ENCODE data around the gene WDR64.
A peak's percentile ranks its signal among the peaks of the same experiment; 100 is the strongest.

Gene WDR64

GRCh38 chr1:241622669-241623068 lies 29.4 kb upstream of the WDR64 start:
- peaks cover 6% of the 10 kb centered on the region for H3K4me1 Mint-ChIP-seq
- H3K27me3 Mint-ChIP-seq, result no peaks in the 10 kb centered on the region

DNA sequence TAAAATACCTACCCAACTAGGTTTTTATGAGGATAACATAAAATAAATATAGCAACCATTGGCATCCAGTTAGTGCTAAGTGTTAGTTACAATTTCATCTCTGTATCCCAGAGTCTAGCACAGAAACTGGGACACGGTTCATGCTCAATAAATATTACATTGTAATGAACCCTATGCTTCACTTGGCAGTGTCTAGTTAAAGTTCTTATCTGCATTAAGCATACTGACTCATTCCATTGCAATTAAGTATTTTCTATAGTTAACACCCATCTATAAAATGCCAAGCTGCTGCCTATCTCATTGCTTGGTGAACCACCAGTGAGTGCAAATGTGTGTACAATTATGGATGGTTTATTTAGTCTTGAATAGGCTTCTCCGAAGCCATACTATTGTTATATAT lies 27.1 kb upstream of the WDR64 start:
- Mint-ChIP-seq H3K27me3 (no peaks in the 10 kb centered on the region), H3K9me3 (no peaks in the 10 kb centered on the region)

More at GRCh38 chr1:241622669-241623068, 29.4 kb upstream of the WDR64 start:
- Mint-ChIP-seq H3K36me3 (no peaks in the 10 kb centered on the region), H3K9me3 (no peaks in the 10 kb centered on the region), H3K4me3 (no peak overlapping the region), H3K27ac (no peak overlapping the region)

GRCh38 chr1:241627453-241628259 lies 24.4 kb upstream of the WDR64 start:
- peak overlapping the region; percentile 95 for H3K27ac Mint-ChIP-seq
- H3K4me1 Mint-ChIP-seq, result peaks cover 39% of the 10 kb centered on the region
- no peaks in the 10 kb centered on the region for H3K27me3 Mint-ChIP-seq
- no peaks in the 10 kb centered on the region for H3K9me3 Mint-ChIP-seq
- no peaks in the 10 kb centered on the region for H3K36me3 Mint-ChIP-seq
- peak overlapping the region; percentile 64 for H3K4me3 Mint-ChIP-seq

More for the DNA sequence above, 27.1 kb upstream of the WDR64 start:
- H3K27ac Mint-ChIP-seq, result no peak overlapping the region
- H3K36me3 Mint-ChIP-seq, result no peaks in the 10 kb centered on the region
- no peak overlapping the region for H3K4me3 Mint-ChIP-seq
- peaks cover 25% of the 10 kb centered on the region for H3K4me1 Mint-ChIP-seq

DNA sequence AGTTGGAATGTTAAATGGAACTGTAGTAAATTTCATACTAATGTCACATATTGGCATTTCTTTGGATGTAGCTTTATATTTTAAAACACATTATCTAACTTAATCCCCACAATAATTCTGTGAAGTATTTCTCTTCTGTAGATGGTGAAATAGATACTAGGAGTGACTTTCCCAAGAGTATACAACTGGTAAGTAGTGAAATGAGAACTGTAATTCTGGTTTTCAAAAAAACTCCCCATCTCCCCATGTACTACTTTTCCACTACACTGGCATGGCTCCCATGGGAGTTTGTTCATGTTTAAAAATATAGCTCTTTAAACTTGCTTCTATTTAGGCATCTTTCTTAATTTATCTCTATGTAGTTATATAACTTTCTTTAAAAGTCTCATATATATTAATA lies 22.1 kb upstream of the WDR64 start:
- Mint-ChIP-seq H3K4me1 (peaks cover 42% of the 10 kb centered on the region), H3K4me3 (no peak overlapping the region), H3K27me3 (no peaks in the 10 kb centered on the region)

DNA sequence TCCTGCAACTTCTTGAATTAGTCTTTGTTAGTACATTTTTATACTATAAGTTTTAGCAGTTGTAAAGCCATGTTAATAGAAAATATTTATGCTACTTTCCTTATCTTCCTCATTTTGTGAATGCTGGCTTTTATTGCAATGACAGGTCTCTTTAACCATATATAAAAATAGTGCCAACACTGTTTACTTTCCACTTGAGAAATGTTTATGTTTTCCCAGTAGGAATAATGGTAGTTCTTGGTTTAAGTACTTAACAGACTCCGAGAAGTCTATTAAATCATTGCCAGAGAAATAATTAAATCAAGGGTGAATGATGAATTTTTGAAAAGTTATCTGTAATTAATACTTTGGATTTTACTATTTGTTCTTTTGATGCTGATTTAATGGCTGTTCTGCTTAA lies 21.6 kb upstream of the WDR64 start:
- Mint-ChIP-seq H3K9me3 (no peaks in the 10 kb centered on the region), H3K36me3 (peaks cover 11% of the 10 kb centered on the region), H3K4me3 (no peak overlapping the region), H3K27ac (no peak overlapping the region), H3K27me3 (no peaks in the 10 kb centered on the region), H3K4me1 (peaks cover 47% of the 10 kb centered on the region)

More for the DNA sequence above, 22.1 kb upstream of the WDR64 start:
- Mint-ChIP-seq H3K9me3 (no peaks in the 10 kb centered on the region), H3K36me3 (peaks cover 6% of the 10 kb centered on the region), H3K27ac (peak overlapping the region; percentile 41)

GRCh38 chr1:241630899-241631298 lies 21.2 kb upstream of the WDR64 start:
- peaks cover 51% of the 10 kb centered on the region for H3K4me1 Mint-ChIP-seq
- peaks cover 13% of the 10 kb centered on the region for H3K36me3 Mint-ChIP-seq
- no peak overlapping the region for H3K4me3 Mint-ChIP-seq

GRCh38 chr1:241631674-241632073 lies 20.4 kb upstream of the WDR64 start:
- Mint-ChIP-seq H3K36me3 (peaks cover 13% of the 10 kb centered on the region), H3K9me3 (no peaks in the 10 kb centered on the region), H3K27ac (no peak overlapping the region), H3K27me3 (no peaks in the 10 kb centered on the region), H3K4me3 (peak overlapping the region; percentile 53), H3K4me1 (peaks cover 59% of the 10 kb centered on the region)

More at GRCh38 chr1:241630899-241631298, 21.2 kb upstream of the WDR64 start:
- no peaks in the 10 kb centered on the region for H3K9me3 Mint-ChIP-seq
- no peaks in the 10 kb centered on the region for H3K27me3 Mint-ChIP-seq
- H3K27ac Mint-ChIP-seq, result no peak overlapping the region

GRCh38 chr1:241632987-241633386 lies 19.1 kb upstream of the WDR64 start:
- Mint-ChIP-seq H3K27me3 (no peaks in the 10 kb centered on the region), H3K9me3 (no peaks in the 10 kb centered on the region), H3K4me3 (no peak overlapping the region), H3K27ac (no peak overlapping the region), H3K4me1 (peaks cover 63% of the 10 kb centered on the region), H3K36me3 (peaks cover 13% of the 10 kb centered on the region)

DNA sequence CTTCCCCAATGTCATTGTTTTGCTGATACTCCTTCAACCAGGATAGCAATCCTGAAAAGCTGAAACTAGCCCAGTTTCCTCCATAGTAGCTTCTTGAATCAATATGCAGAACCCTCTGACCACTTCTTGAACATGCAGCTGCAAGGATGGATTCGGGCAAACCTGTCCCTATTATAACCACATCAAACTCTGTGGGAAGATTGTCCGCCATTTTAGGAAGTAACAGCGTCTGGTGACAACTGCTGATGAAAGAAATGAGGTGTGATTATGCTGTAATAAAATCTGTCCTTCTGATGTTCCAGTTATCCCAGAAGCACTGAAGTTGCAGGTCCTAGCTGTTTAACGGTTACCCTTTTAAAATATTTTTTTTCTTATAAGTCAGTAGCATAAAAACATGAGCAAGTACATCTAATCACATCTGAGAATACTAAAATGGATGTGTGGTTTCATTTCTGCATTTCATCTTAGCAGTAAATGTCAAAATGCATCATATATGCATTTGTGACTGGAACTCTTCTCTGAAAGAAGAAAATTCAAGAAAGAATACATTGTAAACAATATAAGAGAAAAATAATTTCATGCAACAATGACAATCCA lies 16.4 kb upstream of the WDR64 start:
- no peaks in the 10 kb centered on the region for H3K9me3 Mint-ChIP-seq
- no peak overlapping the region for H3K4me3 Mint-ChIP-seq
- peaks cover 13% of the 10 kb centered on the region for H3K36me3 Mint-ChIP-seq
- no peaks in the 10 kb centered on the region for H3K27me3 Mint-ChIP-seq
- H3K27ac Mint-ChIP-seq, result no peak overlapping the region
- H3K4me1 Mint-ChIP-seq, result peaks cover 58% of the 10 kb centered on the region

GRCh38 chr1:241636291-241636690 lies 15.8 kb upstream of the WDR64 start:
- H3K4me1 Mint-ChIP-seq, result peaks cover 62% of the 10 kb centered on the region
- H3K4me3 Mint-ChIP-seq, result peak overlapping the region; percentile 52
- H3K27me3 Mint-ChIP-seq, result no peaks in the 10 kb centered on the region

GRCh38 chr1:241637046-241637590 lies 15.0 kb upstream of the WDR64 start:
- Mint-ChIP-seq H3K27me3 (no peaks in the 10 kb centered on the region), H3K4me1 (peaks cover 55% of the 10 kb centered on the region), H3K27ac (no peak overlapping the region)

More at GRCh38 chr1:241636291-241636690, 15.8 kb upstream of the WDR64 start:
- Mint-ChIP-seq H3K27ac (no peak overlapping the region), H3K36me3 (peaks cover 13% of the 10 kb centered on the region), H3K9me3 (no peaks in the 10 kb centered on the region)

GRCh38 chr1:241637604-241638003 lies 14.5 kb upstream of the WDR64 start:
- Mint-ChIP-seq H3K4me1 (peaks cover 51% of the 10 kb centered on the region), H3K9me3 (no peaks in the 10 kb centered on the region), H3K27ac (no peak overlapping the region), H3K27me3 (no peaks in the 10 kb centered on the region), H3K36me3 (peaks cover 13% of the 10 kb centered on the region), H3K4me3 (peak overlapping the region; percentile 82)

More at GRCh38 chr1:241637046-241637590, 15.0 kb upstream of the WDR64 start:
- no peaks in the 10 kb centered on the region for H3K9me3 Mint-ChIP-seq
- peaks cover 13% of the 10 kb centered on the region for H3K36me3 Mint-ChIP-seq
- peak overlapping the region; percentile 82 for H3K4me3 Mint-ChIP-seq

DNA sequence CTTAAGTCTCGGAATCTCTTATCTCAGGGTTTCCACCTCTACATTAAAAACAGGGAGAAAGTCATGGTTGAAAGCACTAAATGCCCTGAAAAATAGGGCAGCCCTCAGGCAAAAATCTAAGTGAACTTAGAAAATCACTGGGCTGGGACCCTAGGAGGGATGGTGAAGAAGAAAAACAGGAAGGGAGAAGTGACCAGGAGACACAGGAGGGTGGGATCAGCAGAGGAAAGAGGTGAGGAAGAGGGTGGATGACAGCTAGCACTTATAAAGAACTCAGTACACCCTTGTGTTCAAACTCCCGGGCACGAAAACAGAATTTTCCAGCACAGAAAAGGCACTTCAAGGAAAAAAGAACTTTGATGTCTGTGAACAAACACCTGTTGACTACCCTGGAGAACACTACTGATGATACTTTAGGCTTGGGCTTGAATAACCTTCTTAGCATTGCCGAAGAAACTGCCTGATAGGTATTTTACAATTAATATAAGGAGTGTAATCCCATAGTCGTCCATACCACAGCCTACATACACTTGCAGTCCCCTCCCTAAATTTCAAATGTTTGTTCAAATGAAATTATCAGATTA lies 13.9 kb upstream of the WDR64 start:
- Mint-ChIP-seq H3K27ac (peak overlapping the region; percentile 87), H3K9me3 (no peaks in the 10 kb centered on the region), H3K36me3 (peaks cover 13% of the 10 kb centered on the region), H3K27me3 (no peaks in the 10 kb centered on the region), H3K4me3 (peak overlapping the region; percentile 82), H3K4me1 (peaks cover 51% of the 10 kb centered on the region)

DNA sequence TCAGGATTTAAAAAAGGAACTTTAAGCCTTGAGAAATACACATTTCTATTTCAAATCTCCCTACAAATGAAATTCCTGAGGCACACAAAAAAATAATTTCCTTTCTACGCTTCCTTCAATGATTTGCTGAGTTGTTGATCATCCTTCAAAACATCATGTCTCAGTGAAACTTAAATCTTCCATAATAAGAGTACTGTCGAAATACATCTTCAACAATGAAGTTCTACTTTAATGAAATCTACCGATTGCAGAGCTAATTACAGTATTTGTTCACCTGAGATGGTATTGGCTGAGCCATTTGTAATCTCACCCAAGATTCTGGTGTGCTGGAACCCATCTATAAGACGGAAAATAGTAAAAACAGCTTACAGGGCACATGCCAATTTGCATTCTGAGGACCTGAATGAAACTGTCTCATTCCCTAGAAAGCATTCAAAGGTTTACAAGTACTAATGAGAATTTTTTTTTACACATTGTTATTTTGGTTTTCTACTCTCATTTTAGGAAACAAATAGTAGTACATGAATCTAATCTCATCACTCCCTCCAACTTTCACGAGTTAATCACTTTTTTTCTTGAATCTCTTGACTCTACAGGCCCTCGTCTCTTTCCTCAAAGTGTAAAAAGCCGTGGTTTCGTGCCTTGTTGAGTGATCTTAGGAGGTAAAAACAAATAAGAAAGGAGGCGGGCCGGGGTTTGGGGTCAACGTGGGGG lies 13.0 kb upstream of the WDR64 start:
- Mint-ChIP-seq H3K4me3 (peak overlapping the region; percentile 82), H3K27me3 (no peaks in the 10 kb centered on the region), H3K9me3 (no peaks in the 10 kb centered on the region), H3K27ac (peak overlapping the region; percentile 80), H3K4me1 (peaks cover 51% of the 10 kb centered on the region), H3K36me3 (peaks cover 12% of the 10 kb centered on the region)

DNA sequence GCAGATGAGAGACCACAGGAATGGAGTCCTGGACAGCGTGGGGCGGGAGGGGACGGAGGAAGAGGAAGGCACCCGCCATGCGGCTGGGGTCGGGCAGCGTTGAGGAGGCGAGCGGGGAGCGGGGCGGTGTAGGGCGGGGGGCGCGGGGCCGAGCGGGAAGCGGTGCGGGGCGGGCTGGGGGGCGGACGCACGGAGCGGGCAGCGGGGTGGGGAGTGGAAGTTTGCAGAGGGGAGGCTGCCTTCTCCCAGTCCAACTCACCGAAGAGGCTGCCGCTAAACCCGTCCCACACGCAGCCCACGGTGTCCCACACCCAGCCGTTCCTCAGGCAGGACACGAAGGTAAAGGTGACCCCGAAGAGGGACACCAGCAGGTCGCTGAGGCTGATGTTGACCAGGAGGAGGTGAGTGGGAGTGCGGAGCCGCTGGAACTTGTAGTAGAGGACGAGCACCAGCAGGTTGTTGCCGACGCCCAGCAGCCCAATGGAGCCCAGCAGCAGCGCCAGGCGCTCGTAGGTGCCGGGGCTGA lies 12.4 kb upstream of the WDR64 start:
- Mint-ChIP-seq H3K9me3 (no peaks in the 10 kb centered on the region), H3K4me3 (peak overlapping the region; percentile 82), H3K27ac (peak overlapping the region; percentile 80), H3K27me3 (no peaks in the 10 kb centered on the region), H3K4me1 (peaks cover 51% of the 10 kb centered on the region), H3K36me3 (peaks cover 9% of the 10 kb centered on the region)
